ENCODE data around the gene GSTCD.

Gene GSTCD

DNA sequence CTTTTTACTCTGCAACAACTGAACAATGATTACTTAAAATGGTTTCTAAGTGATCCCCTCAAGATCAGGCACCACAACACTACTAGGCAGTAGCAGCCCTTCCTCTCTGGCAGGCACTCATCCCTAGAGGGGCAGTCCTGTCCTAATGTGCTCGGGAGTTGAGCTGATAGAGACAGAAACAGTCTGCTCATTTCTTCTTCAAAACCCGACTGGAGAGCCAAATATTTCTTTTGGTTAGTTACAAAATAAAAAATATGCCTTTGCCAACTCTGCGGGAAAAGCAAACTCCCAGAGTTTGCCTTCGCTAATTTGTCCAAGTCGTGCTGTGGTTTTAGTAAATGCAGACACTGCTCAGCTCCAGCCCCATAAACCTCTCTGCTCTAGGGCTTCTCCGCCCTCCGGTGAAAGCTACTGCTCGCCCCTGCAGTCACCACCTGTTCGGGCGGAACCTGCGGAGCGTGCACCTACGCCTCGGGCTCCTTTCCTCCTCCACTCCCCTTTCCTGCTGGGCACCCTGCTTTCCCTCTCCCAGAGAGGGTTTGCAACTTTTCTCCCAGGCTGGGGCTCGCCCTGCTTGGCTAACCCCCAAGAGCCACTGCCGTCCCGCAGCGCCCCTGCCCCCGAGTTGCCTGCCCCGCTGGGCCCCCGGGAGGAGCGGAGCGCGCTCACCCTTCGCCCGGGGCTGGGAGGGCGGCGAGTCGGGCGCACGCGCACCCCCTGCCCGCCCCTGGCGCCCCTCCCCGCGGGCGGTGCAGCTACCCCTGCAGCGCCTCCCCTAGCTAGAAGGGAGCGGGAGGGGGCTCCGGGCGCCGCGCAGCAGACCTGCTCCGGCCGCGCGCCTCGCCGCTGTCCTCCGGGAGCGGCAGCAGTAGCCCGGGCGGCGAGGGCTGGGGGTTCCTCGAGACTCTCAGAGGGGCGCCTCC is 186.3 kb downstream of the GSTCD start, which contains the start of gene NPNT:
TSS of gene NPNT (plus strand) at position 812 of the 923 bp plus-strand sequence. CDS start 182 bp downstream, outside the sequence.
- no peak for DNase-seq

DNA sequence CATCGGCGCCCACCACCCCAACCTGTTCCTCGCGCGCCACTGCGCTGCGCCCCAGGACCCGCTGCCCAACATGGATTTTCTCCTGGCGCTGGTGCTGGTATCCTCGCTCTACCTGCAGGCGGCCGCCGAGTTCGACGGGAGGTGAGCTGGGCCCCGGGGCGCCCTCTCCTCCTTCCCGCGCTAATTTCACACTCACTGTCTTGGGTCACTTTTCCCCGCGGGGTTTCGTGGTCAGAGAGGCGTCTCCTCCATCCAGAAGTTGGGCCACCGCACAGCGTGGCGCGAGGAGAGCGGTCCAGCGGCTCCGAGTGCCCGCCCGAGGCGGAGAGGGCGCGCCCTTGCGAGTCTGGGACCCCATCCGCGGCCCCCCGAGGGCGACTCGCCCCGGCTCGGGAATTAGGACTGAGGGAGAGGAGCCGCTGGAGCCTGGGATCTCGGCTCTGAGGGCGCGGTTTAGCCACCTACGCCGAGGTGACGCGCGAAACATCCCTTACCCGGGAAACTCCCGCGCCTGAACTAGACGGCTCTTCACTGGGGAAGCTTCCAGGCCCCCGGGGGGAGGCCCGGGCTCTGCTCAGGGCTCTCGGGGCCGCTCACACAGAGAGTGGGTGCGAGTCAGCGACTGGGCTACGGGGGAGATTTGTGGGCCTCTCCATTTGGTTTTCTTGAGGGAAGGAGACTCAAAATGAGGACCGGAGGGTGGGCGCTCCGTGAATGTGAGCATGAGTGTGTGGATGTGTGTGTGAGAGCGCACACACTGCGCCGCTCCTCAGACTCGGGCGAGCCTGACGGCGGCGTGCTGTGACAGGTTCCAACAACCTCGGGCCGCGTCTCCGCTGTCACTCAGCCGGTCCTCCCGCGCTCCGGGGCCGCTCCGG is 187.2 kb downstream of the GSTCD start:
- no peak for DNase-seq

DNA sequence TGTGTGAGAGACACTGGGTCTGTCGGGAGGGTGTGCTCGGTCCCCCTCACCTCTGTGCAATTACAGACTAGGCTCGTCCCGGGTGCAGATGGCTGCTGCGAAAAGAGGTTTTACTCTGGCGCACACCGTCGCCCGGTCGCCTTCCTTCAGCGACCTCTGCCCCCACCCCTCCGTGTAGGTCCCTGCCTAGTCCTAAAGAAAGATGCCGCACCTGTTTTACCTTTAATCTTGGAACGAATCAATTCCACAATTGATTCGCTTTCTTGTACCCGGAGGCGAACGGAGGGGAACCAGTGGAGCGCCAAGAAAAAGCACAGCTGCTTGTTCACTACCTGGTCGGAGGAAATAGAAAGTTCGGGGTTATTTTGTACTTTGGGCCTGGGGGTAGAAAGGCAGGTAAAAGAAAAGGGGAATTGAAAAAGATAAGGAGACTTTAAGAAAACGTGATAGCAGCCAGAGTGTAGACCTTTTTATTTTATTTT is 187.9 kb downstream of the GSTCD start:
- no peak for DNase-seq

Measured in CD4-positive, alpha-beta T cell treated with Interleukin-6 for 4 hours (primary cell).